Prostate gland (tissue), 2 donors: ENCODE results near the gene RCN1. TPM values are rescaled to one million over a fixed set of nuclear protein-coding genes. Genes with fewer than 3 reads are reported as not detected.

ENCODE experiments used
- DNase-seq: peaks from one replicate; pipeline ENCODE4 v3.0.0-alpha.2; 2019; ENCODE audit warnings: low spot score
- H3K27ac ChIP-seq, 2 donors: fragments of 200-600 bp; sonication (generic); 2 replicates each; pipeline ENCODE4 v1.5.1; 2017 to 2019
- H3K27me3 ChIP-seq: fragments of 200-600 bp; sonication (generic); replicated peaks from 2 replicates; pipeline ENCODE4 v1.5.1; 2019; ENCODE audit not compliant: insufficient read depth
- H3K36me3 ChIP-seq, 2 donors: fragments of 200-600 bp; sonication (generic); 1 replicate in 1 of 2; 2 replicates in 1 of 2; pipeline versions ENCODE4 v1.5.1 to v1.8.1; 2017 to 2019
- H3K4me1 ChIP-seq: fragments of 200-600 bp; sonication (generic); replicated peaks from 2 replicates; pipeline ENCODE4 v1.5.1; 2019
- H3K4me3 ChIP-seq, 2 donors: fragments of 200-600 bp; sonication (generic); 2 replicates each; pipeline ENCODE4 v1.5.1; 2017 to 2019
- H3K9me3 ChIP-seq: fragments of 200-600 bp; sonication (generic); 2 replicates; pipeline ENCODE4 v1.5.1; 2017
- POLR2A ChIP-seq: fragments of 450-650 bp; IDR thresholded peaks from one replicate; pipeline ENCODE4 v1.6.1; 2016; ENCODE audit warnings: antibody characterized with exemption, mild to moderate bottlenecking
- POLR2AphosphoS5 ChIP-seq: sonication (generic); formaldehyde crosslinking; IDR thresholded peaks from one replicate; pipeline ENCODE4 v1.6.1; 2017; ENCODE audit warnings: antibody characterized with exemption
- WGBS: methylation state at CpG from one replicate; pipeline ENCODE4 v1.1.5; 2018; 5-methylcytosine and 5-hydroxymethylcytosine counted together
- intact Hi-C: fragments of 100-400 bp; cut with DNase I; formaldehyde crosslinking; loops from one replicate; pipeline ENCODE4 v1.14.2; 2022
- total RNA-seq, 2 donors: library from RNA; depleted of rRNA; stranded (reverse); fragments of >200 nt; gene quantifications; one replicate each; pipeline ENCODE4 v1.1.0, GENCODE V29; 2016
- TF ChIP-seq, protein P1 (sequence below), 4 experiments: fragments of 200-600 bp in 2 of 4; fragments of 450-650 bp in 2 of 4; sonication (generic) in 2 of 4; IDR thresholded peaks; 1 replicate in 3 of 4; 2 replicates in 1 of 4; pipeline ENCODE4 v1.5.1; 2016 to 2019; ENCODE audit warnings: antibody characterized with exemption in 4 of 4, mild to moderate bottlenecking in 2 of 4, moderate library complexity in 2 of 4

The RCN1 gene
- total RNA-seq, 2 donors from 2014 or later = 63.6 to 105 TPM

DNA sequence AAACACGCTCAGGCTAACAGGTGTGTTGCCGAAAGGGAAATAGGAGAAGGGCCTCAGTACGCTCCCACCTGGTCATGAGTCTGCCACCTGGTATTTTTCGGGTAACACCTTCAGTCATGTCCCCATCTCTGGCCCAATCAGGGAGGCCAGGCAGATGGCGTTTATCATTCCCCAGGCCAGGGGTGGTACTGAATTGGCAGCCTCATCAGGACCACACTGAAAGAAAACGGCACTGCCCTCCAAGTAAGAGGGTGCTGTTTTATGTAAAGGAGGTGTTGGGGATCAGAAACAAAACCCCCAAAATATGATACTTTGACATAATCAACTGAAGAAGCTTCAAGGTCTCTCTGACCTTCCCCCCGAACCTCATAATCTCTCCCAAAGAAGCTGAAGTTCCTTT, 58.9 kb downstream of the RCN1 start:
- Histone ChIP-seq H3K27ac (no peak overlapping the region), H3K36me3 (no peaks in the 10 kb centered on the region), H3K4me1 (no peaks in the 10 kb centered on the region), H3K9me3 (no peaks in the 10 kb centered on the region), H3K27me3 (no peaks in the 10 kb centered on the region), H3K4me3 (no peak overlapping the region)
- 81% methylated on average over 7 of the region's 7 CpGs for WGBS
- TF ChIP-seq, protein P1, sequence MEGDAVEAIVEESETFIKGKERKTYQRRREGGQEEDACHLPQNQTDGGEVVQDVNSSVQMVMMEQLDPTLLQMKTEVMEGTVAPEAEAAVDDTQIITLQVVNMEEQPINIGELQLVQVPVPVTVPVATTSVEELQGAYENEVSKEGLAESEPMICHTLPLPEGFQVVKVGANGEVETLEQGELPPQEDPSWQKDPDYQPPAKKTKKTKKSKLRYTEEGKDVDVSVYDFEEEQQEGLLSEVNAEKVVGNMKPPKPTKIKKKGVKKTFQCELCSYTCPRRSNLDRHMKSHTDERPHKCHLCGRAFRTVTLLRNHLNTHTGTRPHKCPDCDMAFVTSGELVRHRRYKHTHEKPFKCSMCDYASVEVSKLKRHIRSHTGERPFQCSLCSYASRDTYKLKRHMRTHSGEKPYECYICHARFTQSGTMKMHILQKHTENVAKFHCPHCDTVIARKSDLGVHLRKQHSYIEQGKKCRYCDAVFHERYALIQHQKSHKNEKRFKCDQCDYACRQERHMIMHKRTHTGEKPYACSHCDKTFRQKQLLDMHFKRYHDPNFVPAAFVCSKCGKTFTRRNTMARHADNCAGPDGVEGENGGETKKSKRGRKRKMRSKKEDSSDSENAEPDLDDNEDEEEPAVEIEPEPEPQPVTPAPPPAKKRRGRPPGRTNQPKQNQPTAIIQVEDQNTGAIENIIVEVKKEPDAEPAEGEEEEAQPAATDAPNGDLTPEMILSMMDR (IDR thresholded peaks at IDR 0.05) = no peak
- TF ChIP-seq POLR2A = no peak
- no peak for TF ChIP-seq POLR2AphosphoS5
- DNase-seq = no peak
- intact Hi-C loops = no loop called here

DNA sequence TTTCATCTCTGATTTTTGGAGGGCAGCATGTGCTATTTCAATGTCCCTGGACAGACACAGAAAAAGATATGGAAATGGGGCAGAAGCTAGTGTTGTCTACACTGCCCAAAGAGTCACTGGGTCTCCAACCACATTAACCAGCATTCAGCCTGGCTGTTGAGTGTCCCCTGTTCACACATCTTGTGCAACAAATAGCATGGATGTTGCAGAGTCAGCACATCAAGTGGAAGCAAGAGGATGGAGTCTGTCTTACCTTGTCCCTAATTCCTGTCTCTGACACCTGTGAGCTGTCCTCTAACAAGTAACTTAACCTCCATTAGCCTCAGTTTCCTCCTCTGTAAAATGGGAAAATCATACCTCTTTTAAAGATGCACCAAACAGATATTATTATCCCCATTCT, 60.2 kb downstream of the RCN1 start:
- no peak for DNase-seq
- Histone ChIP-seq H3K9me3 (no peaks in the 10 kb centered on the region), H3K27ac (no peak overlapping the region), H3K4me1 (no peaks in the 10 kb centered on the region), H3K4me3 (no peak overlapping the region), H3K27me3 (no peaks in the 10 kb centered on the region), H3K36me3 (no peaks in the 10 kb centered on the region)
- intact Hi-C loops = no loop called here
- TF ChIP-seq POLR2AphosphoS5 (no peak), POLR2A (no peak)
- TF ChIP-seq, protein P1 (IDR thresholded peaks at IDR 0.05) = no peak

DNA sequence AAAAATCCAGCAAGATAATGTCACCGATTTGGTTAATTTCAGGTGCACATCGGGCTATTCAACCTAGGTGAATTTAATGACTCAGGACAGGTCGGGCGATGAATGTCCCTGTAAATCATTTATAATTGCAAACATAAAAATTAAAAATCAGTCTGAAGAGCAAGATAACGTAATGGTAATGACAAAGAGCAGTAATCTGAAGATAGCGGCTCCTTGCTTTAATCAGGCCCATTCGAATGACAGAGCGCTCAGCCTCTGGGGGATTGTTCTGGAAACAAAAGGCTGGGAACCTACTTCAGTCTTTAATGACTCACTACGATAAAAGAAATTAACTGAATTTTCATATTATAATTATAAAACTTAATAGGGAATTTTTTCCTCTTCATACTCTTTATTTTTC, 61.3 kb downstream of the RCN1 start:
- no peaks in the 10 kb centered on the region for H3K9me3 ChIP-seq
- H3K4me1 ChIP-seq = no peaks in the 10 kb centered on the region
- no peak overlapping the region for H3K27ac ChIP-seq
- no peak overlapping the region for H3K4me3 ChIP-seq
- TF ChIP-seq POLR2AphosphoS5 (no peak), POLR2A (no peak)
- TF ChIP-seq, protein P1 (IDR thresholded peaks at IDR 0.05) = no peak
- no peak for DNase-seq
- H3K36me3 ChIP-seq = no peaks in the 10 kb centered on the region
- no peaks in the 10 kb centered on the region for H3K27me3 ChIP-seq
- 75% methylated on average over 9 of the region's 9 CpGs for WGBS
- intact Hi-C loops = no loop called here

DNA sequence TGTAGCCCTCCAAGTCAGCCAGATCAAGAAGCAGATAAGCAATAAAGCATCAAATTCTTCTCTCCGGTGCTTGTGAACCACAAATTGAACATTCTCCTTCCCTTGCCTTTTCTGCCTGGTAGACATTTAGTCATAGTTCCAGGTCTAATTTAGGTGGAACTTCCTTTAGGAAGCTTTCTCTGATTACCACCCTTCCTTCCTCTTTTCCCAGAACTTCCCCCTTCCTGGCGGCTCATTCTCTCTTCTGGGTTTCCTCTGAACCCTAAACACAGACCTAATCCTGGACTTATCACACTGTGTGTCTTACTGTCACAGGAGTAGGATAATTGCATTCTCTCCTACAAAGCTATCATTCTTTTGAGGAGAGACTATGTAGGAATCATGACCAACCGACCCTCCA, 61.9 kb downstream of the RCN1 start:
- WGBS = 27% methylated on average over 3 of the region's 3 CpGs
- H3K4me1 ChIP-seq = no peaks in the 10 kb centered on the region

DNA sequence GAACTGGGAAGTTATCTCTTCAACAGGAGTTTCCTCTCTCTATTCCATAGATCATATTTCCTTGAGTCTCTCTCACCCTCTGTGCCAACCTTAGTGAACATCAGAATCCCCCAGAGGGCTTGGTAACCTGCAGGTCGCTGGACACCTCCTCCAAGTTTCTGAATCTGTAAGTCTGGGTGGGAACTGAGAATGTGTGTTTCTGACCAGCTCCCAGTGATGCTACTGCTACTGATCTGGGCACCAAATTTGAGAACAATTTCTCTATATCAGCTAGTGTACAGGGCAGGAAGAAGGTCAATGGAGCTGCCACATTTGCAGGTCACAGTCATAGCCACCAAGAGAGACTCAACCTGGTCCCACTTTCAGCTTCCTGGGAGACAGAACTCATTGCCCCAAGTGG, 62.9 kb downstream of the RCN1 start:
- Histone ChIP-seq H3K9me3 (no peaks in the 10 kb centered on the region), H3K36me3 (no peaks in the 10 kb centered on the region), H3K27ac (no peak overlapping the region), H3K27me3 (no peaks in the 10 kb centered on the region), H3K4me1 (no peaks in the 10 kb centered on the region), H3K4me3 (no peak overlapping the region)
- intact Hi-C loops = no loop called here
- 48% methylated on average over 1 of the region's 1 CpG for WGBS
- DNase-seq = no peak
- TF ChIP-seq, protein P1 (IDR thresholded peaks at IDR 0.05) = no peak
- TF ChIP-seq POLR2A (no peak), POLR2AphosphoS5 (no peak)

More for the DNA sequence above, 61.9 kb downstream of the RCN1 start:
- Histone ChIP-seq H3K27me3 (no peaks in the 10 kb centered on the region), H3K27ac (no peak overlapping the region), H3K36me3 (no peaks in the 10 kb centered on the region), H3K9me3 (no peaks in the 10 kb centered on the region), H3K4me3 (no peak overlapping the region)
- intact Hi-C loops = no loop called here
- no peak for DNase-seq
- no peak for TF ChIP-seq POLR2AphosphoS5
